Lower lobe of right lung (tissue), 2 donors: ENCODE results near the gene ZDHHC11B. TPM values are rescaled to one million over a fixed set of nuclear protein-coding genes. Genes with fewer than 3 reads are reported as not detected.

ENCODE experiments used
- ATAC-seq, 2 donors: fragments of 200-7000 bp; cut with Tn5 transposase; one replicate each; pipeline ENCODE4 v1.9.1; 2020 to 2022; ENCODE audit warnings: mild to moderate bottlenecking in 2 of 2, moderate library complexity in 2 of 2
- DNase-seq: peaks from one replicate; pipeline ENCODE4 v3.0.0-alpha.2; 2020
- H3K27ac ChIP-seq: fragments of 200-600 bp; one replicate; pipeline ENCODE4 v1.8.0; 2022
- H3K27me3 ChIP-seq: fragments of 200-600 bp; one replicate; pipeline ENCODE4 v1.8.0; 2022; ENCODE audit warnings: low read depth
- H3K36me3 ChIP-seq: fragments of 200-600 bp; one replicate; pipeline ENCODE4 v1.8.0; 2022; ENCODE audit warnings: mild to moderate bottlenecking
- H3K4me1 ChIP-seq: fragments of 200-600 bp; one replicate; pipeline ENCODE4 v1.8.0; 2022
- H3K4me3 ChIP-seq: fragments of 200-600 bp; one replicate; pipeline ENCODE4 v1.8.0; 2022; ENCODE audit warnings: mild to moderate bottlenecking
- H3K9me3 ChIP-seq: fragments of 200-600 bp; one replicate; pipeline ENCODE4 v1.8.0; 2022
- intact Hi-C: fragments of 100-400 bp; cut with DNase I; formaldehyde crosslinking; loops from one replicate; pipeline ENCODE4 v1.11.0; 2022
- total RNA-seq: library from RNA; stranded (reverse); fragmentation: NEBNext Ultra II Directional; extraction: Animal tissue kit (Norgen Biotek cat#: 25700); gene quantifications from one replicate; pipeline ENCODE4 v1.2.1, GENCODE V29; 2021
- TF ChIP-seq, protein P1 (sequence below): fragments of 200-600 bp; IDR thresholded peaks from one replicate; pipeline ENCODE4 v1.8.0; 2022; ENCODE audit warnings: antibody characterized with exemption, mild to moderate bottlenecking
- donor health status: DM: no; HTN: yes; CAD: no; lungs with severe emphysema.

The ZDHHC11B gene
- total RNA-seq, 1 donor from 2014 or later, result 14.9 TPM

DNA sequence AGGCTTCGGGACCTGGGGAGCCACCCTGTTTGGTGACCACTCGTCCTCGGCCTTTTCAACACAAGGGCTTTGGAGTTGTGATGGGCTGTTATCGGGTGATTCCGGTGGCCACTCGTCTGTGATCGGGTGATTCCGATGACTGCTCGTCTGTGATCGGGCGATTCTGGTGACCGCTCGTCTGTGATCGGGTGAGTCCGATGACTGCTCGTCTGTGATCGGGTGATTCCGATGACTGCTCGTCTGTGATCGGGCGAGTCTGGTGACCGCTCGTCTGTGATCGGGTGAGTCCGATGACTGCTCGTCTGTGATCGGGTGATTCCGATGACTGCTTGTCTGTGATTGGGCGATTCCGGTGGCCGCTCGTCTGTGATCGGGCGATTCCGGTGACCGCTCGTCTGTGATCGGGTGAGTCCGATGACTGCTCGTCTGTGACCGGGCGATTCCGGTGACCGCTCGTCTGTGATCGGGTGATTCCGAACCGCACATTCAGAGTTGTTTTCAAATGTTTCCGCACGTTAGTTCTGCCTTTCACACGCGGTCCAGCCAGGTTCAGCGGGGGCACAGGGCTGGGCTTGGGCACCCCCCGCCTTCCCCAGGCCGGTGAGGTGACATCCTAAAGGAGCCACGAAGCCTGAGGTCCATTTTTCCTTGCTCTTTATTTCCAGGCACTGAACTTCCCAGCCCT, 121.6 kb downstream of the ZDHHC11B start:
- TF ChIP-seq, protein P1, sequence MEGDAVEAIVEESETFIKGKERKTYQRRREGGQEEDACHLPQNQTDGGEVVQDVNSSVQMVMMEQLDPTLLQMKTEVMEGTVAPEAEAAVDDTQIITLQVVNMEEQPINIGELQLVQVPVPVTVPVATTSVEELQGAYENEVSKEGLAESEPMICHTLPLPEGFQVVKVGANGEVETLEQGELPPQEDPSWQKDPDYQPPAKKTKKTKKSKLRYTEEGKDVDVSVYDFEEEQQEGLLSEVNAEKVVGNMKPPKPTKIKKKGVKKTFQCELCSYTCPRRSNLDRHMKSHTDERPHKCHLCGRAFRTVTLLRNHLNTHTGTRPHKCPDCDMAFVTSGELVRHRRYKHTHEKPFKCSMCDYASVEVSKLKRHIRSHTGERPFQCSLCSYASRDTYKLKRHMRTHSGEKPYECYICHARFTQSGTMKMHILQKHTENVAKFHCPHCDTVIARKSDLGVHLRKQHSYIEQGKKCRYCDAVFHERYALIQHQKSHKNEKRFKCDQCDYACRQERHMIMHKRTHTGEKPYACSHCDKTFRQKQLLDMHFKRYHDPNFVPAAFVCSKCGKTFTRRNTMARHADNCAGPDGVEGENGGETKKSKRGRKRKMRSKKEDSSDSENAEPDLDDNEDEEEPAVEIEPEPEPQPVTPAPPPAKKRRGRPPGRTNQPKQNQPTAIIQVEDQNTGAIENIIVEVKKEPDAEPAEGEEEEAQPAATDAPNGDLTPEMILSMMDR, result no peak
- no peak overlapping the region for H3K4me3 ChIP-seq
- peak; percentile 38 for DNase-seq
- H3K4me1 ChIP-seq, result no peaks in the 10 kb centered on the region
- H3K27me3 ChIP-seq, result no peaks in the 10 kb centered on the region
- intact Hi-C loops, result no loop called here
- H3K36me3 ChIP-seq, result peaks cover 62% of the 10 kb centered on the region
- H3K9me3 ChIP-seq, result no peaks in the 10 kb centered on the region
- ATAC-seq, result no peak
- no peak overlapping the region for H3K27ac ChIP-seq

DNA sequence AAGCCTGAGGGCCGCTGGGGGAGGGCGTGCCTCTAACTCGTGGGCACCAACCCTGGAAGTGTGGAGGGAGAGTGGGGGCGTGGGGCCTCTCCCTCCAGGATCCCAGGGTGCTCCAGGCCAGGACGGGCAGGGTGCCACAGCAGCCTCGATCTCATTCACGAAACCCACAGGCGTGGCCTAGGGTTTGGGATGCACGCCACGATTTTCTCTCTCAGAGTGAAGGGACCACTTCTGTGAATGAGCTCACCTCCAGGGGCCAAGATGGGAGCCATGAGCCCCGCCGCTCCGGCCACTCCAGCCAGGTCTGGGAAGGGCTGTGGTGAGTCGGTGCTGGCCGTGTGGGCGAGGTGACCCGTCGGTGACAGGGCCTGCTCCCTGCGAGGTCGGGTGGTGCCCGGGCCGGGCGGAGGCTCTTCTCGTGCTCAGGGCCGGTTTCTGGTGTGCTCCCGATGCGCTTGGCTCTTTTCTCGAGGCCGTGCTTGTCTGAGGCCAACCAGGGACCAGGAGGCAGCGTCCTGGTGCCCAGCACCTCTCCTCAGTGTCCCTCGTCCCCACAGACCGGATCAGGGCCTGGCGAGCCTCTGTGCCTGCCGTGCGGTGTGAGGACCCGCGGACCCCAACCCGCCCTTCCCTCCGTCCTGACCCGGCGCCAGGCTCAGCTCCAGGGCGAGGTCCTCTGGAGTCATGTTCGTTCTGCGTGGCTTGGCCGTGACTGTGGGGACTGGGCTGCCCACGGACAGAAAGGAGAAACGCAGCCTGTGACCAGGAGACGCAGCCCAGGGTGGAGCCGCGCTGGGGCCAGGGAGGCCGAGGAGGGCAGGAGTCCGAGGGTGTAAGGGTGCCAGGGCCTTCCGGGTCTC, 122.4 kb downstream of the ZDHHC11B start:
- no peaks in the 10 kb centered on the region for H3K27me3 ChIP-seq
- H3K4me1 ChIP-seq, result no peaks in the 10 kb centered on the region
- peaks cover 59% of the 10 kb centered on the region for H3K36me3 ChIP-seq
- intact Hi-C loops, result no loop called here
- no peaks in the 10 kb centered on the region for H3K9me3 ChIP-seq
- ATAC-seq (no peak), DNase-seq (peak; percentile 39)
- no peak overlapping the region for H3K27ac ChIP-seq
- H3K4me3 ChIP-seq, result no peak overlapping the region
- TF ChIP-seq, protein P1, result no peak

DNA sequence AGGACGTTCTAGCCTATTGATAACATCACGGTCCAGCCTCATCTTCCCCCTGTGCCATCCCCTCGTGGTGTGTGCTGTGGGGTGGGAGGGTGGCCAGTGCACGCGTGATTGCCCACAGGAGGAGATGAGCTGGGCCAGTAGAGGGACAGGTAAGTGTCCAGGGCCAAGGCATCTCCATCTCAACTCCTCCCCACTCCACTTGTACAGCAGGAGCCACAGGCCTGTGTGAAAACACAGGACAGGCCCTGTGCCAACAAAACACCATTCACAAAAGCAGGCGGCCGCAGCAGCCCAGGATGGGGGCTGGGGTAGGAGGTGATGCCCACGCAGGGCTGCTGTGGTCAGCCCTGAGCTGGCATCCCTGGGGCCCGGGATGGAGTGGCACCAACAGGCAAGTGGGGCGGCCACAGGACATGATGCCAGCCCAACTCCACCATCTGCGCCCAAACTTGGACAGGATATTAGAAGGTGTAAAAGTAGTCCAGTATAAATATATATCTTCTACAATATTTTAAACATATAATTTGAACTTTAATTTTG, 124.0 kb downstream of the ZDHHC11B start:
- Histone ChIP-seq H3K27ac (no peak overlapping the region), H3K9me3 (no peaks in the 10 kb centered on the region), H3K27me3 (no peaks in the 10 kb centered on the region), H3K36me3 (peaks cover 54% of the 10 kb centered on the region), H3K4me3 (no peak overlapping the region), H3K4me1 (no peaks in the 10 kb centered on the region)
- intact Hi-C loops, result no loop called here
- peak; percentile 28 for DNase-seq
- no peak for ATAC-seq
- TF ChIP-seq, protein P1, result no peak

Other genes starting within 250 kb of the ZDHHC11B start
- gene CEP72, start 172.4 kb downstream of the ZDHHC11B start, total RNA-seq, result 10.6 TPM
- 16.2 TPM for gene TPPP, start 91.4 kb downstream of the ZDHHC11B start, total RNA-seq
- 28.7 TPM for gene ZDHHC11, start 66.3 kb upstream of the ZDHHC11B start, total RNA-seq
- gene BRD9, start 108.1 kb upstream of the ZDHHC11B start, total RNA-seq, result 37.7 TPM
- gene TRIP13, start 108.2 kb upstream of the ZDHHC11B start, total RNA-seq, result 1.0 TPM
- 24.1 TPM for gene NKD2, start 224.1 kb upstream of the ZDHHC11B start, total RNA-seq